Mucosa of rectum (tissue), 2 donors: ENCODE results near the gene TBKBP1.

Experiments
- H3K27ac ChIP-seq, 2 donors: one replicate each; pipeline ENCODE4 v1.7.0; 2013; ENCODE audit warnings: inconsistent platforms in 2 of 2, low read depth in 2 of 2, low read length in 2 of 2
- H3K27me3 ChIP-seq, 2 donors: one replicate each; pipeline ENCODE4 v1.7.0; 2013; ENCODE audit warnings: low read length in 2 of 2; ENCODE audit not compliant: control insufficient read depth in 2 of 2, insufficient read depth in 2 of 2
- H3K36me3 ChIP-seq, 2 donors: one replicate each; pipeline ENCODE4 v1.7.0; 2013; ENCODE audit warnings: low read length in 2 of 2; ENCODE audit not compliant: control insufficient read depth in 2 of 2, insufficient read depth in 2 of 2
- H3K4me1 ChIP-seq, 2 donors: one replicate each; pipeline ENCODE4 v1.7.0; 2013; ENCODE audit warnings: low read length in 2 of 2, mild to moderate bottlenecking in 1 of 2; ENCODE audit not compliant: control insufficient read depth in 2 of 2, insufficient read depth in 2 of 2
- H3K4me3 ChIP-seq, 2 donors: one replicate each; pipeline ENCODE4 v1.7.0; 2013; ENCODE audit warnings: low read length in 2 of 2
- H3K9ac ChIP-seq, 2 donors: one replicate each; pipeline ENCODE4 v1.7.0; 2013; ENCODE audit warnings: low read length in 2 of 2, low read depth in 1 of 2, mild to moderate bottlenecking in 1 of 2
- H3K9me3 ChIP-seq, 2 donors: one replicate each; pipeline ENCODE4 v1.7.0; 2013; ENCODE audit warnings: low read length in 2 of 2; ENCODE audit not compliant: control insufficient read depth in 2 of 2
- donor health status: healthy.
- donor health status: Normal muscosa, but diverticular disease.

The TBKBP1 gene

GRCh38 chr17:47713980-47714700 lies 20.2 kb downstream of the TBKBP1 start:
- Histone ChIP-seq H3K4me3 (no peak overlapping the region), H3K9ac (no peak overlapping the region), H3K27ac (no peak overlapping the region), H3K27me3 (peaks cover 0 to 10% of the 10 kb centered on the region in 2 donors), H3K36me3 (no peaks in the 10 kb centered on the region), H3K9me3 (no peaks in the 10 kb centered on the region), H3K4me1 (no peaks in the 10 kb centered on the region)

- H3K36me3 ChIP-seq: no peaks in the 10 kb centered on the region
- no peak overlapping the region for H3K9ac ChIP-seq
- H3K4me3 ChIP-seq: no peak overlapping the region
- no peaks in the 10 kb centered on the region for H3K4me1 ChIP-seq
- no peaks in the 10 kb centered on the region for H3K9me3 ChIP-seq
- H3K27ac ChIP-seq: no peak overlapping the region
- peaks cover 4 to 15% of the 10 kb centered on the region in 2 donors for H3K27me3 ChIP-seq
Observed at GRCh38 chr17:47714773-47715396, 20.9 kb downstream of the TBKBP1 start.

GRCh38 chr17:47715669-47716325 lies 21.8 kb downstream of the TBKBP1 start:
- H3K27me3 ChIP-seq: peaks cover 12 to 22% of the 10 kb centered on the region in 2 donors
- H3K4me1 ChIP-seq: peaks cover 0 to 2% of the 10 kb centered on the region in 2 donors
- no peak overlapping the region for H3K9ac ChIP-seq
- H3K36me3 ChIP-seq: no peaks in the 10 kb centered on the region
- no peaks in the 10 kb centered on the region for H3K9me3 ChIP-seq
- no peak overlapping the region for H3K27ac ChIP-seq
- H3K4me3 ChIP-seq: no peak overlapping the region

- Histone ChIP-seq H3K4me1 (peaks cover 0 to 3% of the 10 kb centered on the region in 2 donors), H3K27me3 (peaks cover 16 to 28% of the 10 kb centered on the region in 2 donors), H3K36me3 (no peaks in the 10 kb centered on the region), H3K4me3 (no peak overlapping the region), H3K27ac (no peak overlapping the region), H3K9me3 (no peaks in the 10 kb centered on the region), H3K9ac (no peak overlapping the region)
Observed at GRCh38 chr17:47716375-47716774, 22.4 kb downstream of the TBKBP1 start.

GRCh38 chr17:47717261-47717697 lies 23.3 kb downstream of the TBKBP1 start:
- H3K36me3 ChIP-seq: no peaks in the 10 kb centered on the region
- H3K4me3 ChIP-seq: no peak overlapping the region
- H3K9me3 ChIP-seq: no peaks in the 10 kb centered on the region
- H3K27ac ChIP-seq: no peak overlapping the region
- peaks cover 23 to 37% of the 10 kb centered on the region in 2 donors for H3K27me3 ChIP-seq
- H3K9ac ChIP-seq: no peak overlapping the region
- peaks cover 3% of the 10 kb centered on the region in 2 donors for H3K4me1 ChIP-seq

GRCh38 chr17:47717979-47718621 lies 24.1 kb downstream of the TBKBP1 start:
- peaks cover 23 to 38% of the 10 kb centered on the region in 2 donors for H3K27me3 ChIP-seq
- no peak overlapping the region for H3K27ac ChIP-seq
- H3K9ac ChIP-seq: no peak overlapping the region
- no peaks in the 10 kb centered on the region for H3K9me3 ChIP-seq
- no peaks in the 10 kb centered on the region for H3K36me3 ChIP-seq
- H3K4me1 ChIP-seq: peaks cover 3% of the 10 kb centered on the region in 2 donors
- no peak overlapping the region for H3K4me3 ChIP-seq

GRCh38 chr17:47718634-47719405 lies 24.9 kb downstream of the TBKBP1 start:
- H3K4me1 ChIP-seq: peaks cover 3% of the 10 kb centered on the region in 2 donors
- no peak overlapping the region for H3K27ac ChIP-seq
- H3K4me3 ChIP-seq: no peak overlapping the region
- H3K36me3 ChIP-seq: no peaks in the 10 kb centered on the region
- H3K9ac ChIP-seq: no peak overlapping the region
- H3K27me3 ChIP-seq: peaks cover 23 to 36% of the 10 kb centered on the region in 2 donors
- no peaks in the 10 kb centered on the region for H3K9me3 ChIP-seq

- Histone ChIP-seq H3K27ac (no peak overlapping the region), H3K27me3 (peaks cover 23 to 36% of the 10 kb centered on the region in 2 donors), H3K36me3 (no peaks in the 10 kb centered on the region), H3K9me3 (no peaks in the 10 kb centered on the region), H3K4me3 (no peak overlapping the region), H3K4me1 (peaks cover 3% of the 10 kb centered on the region in 2 donors), H3K9ac (no peak overlapping the region)
Observed at GRCh38 chr17:47719411-47720152, 25.6 kb downstream of the TBKBP1 start.

- Histone ChIP-seq H3K27me3 (peaks cover 24 to 36% of the 10 kb centered on the region in 2 donors), H3K4me1 (peaks cover 3% of the 10 kb centered on the region in 2 donors), H3K9me3 (no peaks in the 10 kb centered on the region), H3K9ac (no peak overlapping the region), H3K4me3 (no peak overlapping the region), H3K27ac (no peak overlapping the region), H3K36me3 (no peaks in the 10 kb centered on the region)
Observed at GRCh38 chr17:47720196-47720595, 26.2 kb downstream of the TBKBP1 start.
